H1 (cell line): ENCODE measurements around the gene UMAD1. TPM values are rescaled to one million over a fixed set of nuclear protein-coding genes. Genes with fewer than 3 reads are reported as not detected.

Source experiments
- GTF2F1 ChIP-seq: IDR thresholded peaks from 2 replicates; pipeline ENCODE4 v1.6.1; 2012; ENCODE audit warnings: low read depth, low read length, improper control_type of control experiment, borderline replicate concordance
- RBBP5 ChIP-seq: IDR thresholded peaks from 2 replicates; pipeline ENCODE4 v1.7.1; 2012; ENCODE audit warnings: low read depth, mild to moderate bottlenecking, inconsistent platforms, low read length, moderate library complexity, borderline replicate concordance
- polyA plus RNA-seq, 7 experiments: library from polyadenylated mRNA; depleted of rRNA in 3 of 7; stranded (reverse) in 5 of 7; unstranded in 2 of 7; fragments of >200 nt in 5 of 7; fragments of 200-250 nt in 2 of 7; gene quantifications; 1 replicate in 5 of 7; 2 replicates in 1 of 7; 4 replicates in 1 of 7; pipeline versions ENCODE4 v1.2.1 to v1.2.3, GENCODE V29; 2011 to 2013; ENCODE audit warnings: missing spikeins in 2 of 7, mixed read lengths in 2 of 7
- total RNA-seq: library from RNA; stranded (reverse); fragmentation: NEBNext Ultra II Directional; extraction: Animal tissue kit (Norgen Biotek cat#: 25700); gene quantifications from 2 replicates; pipeline ENCODE4 v1.2.1, GENCODE V29; 2021
- TF ChIP-seq, protein P1 (sequence below): IDR thresholded peaks from 2 replicates; pipeline ENCODE4 v1.6.1; 2012; ENCODE audit warnings: low read length, inconsistent platforms

Gene UMAD1
- total and polyA plus RNA-seq, 2 of the 8 experiments (the other 6 are each of a cell fraction or from before 2014, with no cell fraction given), result 10.4 to 12.3 TPM

GRCh38 chr7:7908622-7909145 lies 268.1 kb downstream of the UMAD1 start (continued):
- TF ChIP-seq GTF2F1 (no peak), RBBP5 (no peak)
- TF ChIP-seq, protein P1, sequence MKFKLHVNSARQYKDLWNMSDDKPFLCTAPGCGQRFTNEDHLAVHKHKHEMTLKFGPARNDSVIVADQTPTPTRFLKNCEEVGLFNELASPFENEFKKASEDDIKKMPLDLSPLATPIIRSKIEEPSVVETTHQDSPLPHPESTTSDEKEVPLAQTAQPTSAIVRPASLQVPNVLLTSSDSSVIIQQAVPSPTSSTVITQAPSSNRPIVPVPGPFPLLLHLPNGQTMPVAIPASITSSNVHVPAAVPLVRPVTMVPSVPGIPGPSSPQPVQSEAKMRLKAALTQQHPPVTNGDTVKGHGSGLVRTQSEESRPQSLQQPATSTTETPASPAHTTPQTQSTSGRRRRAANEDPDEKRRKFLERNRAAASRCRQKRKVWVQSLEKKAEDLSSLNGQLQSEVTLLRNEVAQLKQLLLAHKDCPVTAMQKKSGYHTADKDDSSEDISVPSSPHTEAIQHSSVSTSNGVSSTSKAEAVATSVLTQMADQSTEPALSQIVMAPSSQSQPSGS, result no peak
- TF ChIP-seq, all 59 proteins: peak for 0
